HFFc6 (cell line): ENCODE results near the gene GNA14. TPM values are rescaled to one million over a fixed set of nuclear protein-coding genes. Genes with fewer than 3 reads are reported as not detected.

ENCODE experiments used
- DNase-seq: peaks from one replicate; pipeline ENCODE4 v3.0.0-alpha.2; 2018
- H3K27ac Mint-ChIP-seq: 2 replicates; pipeline ENCODE4 v1.8.0; 2020; ENCODE audit warnings: mild to moderate bottlenecking, mixed read lengths
- H3K27me3 Mint-ChIP-seq: 2 replicates; pipeline ENCODE4 v1.8.0; 2021; ENCODE audit warnings: mild to moderate bottlenecking, moderate library complexity, mixed read lengths; ENCODE audit not compliant: insufficient read depth
- H3K36me3 Mint-ChIP-seq: 2 replicates; pipeline ENCODE4 v1.8.0; 2021; ENCODE audit warnings: low read depth, mixed read lengths
- H3K4me1 Mint-ChIP-seq: 2 replicates; pipeline ENCODE4 v1.8.0; 2020; ENCODE audit warnings: low read depth, mixed read lengths
- H3K4me3 Mint-ChIP-seq: 2 replicates; pipeline ENCODE4 v1.8.0; 2020; ENCODE audit warnings: mild to moderate bottlenecking, moderate library complexity, mixed read lengths
- H3K9me3 Mint-ChIP-seq: 2 replicates; pipeline ENCODE4 v1.8.0; 2020; ENCODE audit warnings: mild to moderate bottlenecking, mixed read lengths
- total RNA-seq, 6 experiments: library from RNA; stranded (reverse); fragmentation: NEBNext Ultra II Directional; extraction: Animal tissue kit (Norgen Biotek cat#: 25700); gene quantifications; 2 replicates in 1 of 6; 3 replicates in 5 of 6; pipeline ENCODE4 v1.2.3, GENCODE V29; 2021
- TF ChIP-seq, protein P1 (sequence below): fragments of 200-600 bp; sonication (generic); IDR thresholded peaks from 2 replicates; pipeline ENCODE4 v1.5.0; 2021; ENCODE audit warnings: antibody characterized with exemption, mild to moderate bottlenecking

Gene GNA14
- total RNA-seq, 6 experiments from 2014 or later: not detected

- Mint-ChIP-seq H3K4me3 (no peak overlapping the region), H3K27me3 (no peaks in the 10 kb centered on the region; the same call in 1 of the 2 replicates), H3K4me1 (peaks cover 16% of the 10 kb centered on the region), H3K36me3 (no peaks in the 10 kb centered on the region), H3K9me3 (no peaks in the 10 kb centered on the region), H3K27ac (no peak overlapping the region)
- DNase-seq: no peak
- TF ChIP-seq, protein P1, sequence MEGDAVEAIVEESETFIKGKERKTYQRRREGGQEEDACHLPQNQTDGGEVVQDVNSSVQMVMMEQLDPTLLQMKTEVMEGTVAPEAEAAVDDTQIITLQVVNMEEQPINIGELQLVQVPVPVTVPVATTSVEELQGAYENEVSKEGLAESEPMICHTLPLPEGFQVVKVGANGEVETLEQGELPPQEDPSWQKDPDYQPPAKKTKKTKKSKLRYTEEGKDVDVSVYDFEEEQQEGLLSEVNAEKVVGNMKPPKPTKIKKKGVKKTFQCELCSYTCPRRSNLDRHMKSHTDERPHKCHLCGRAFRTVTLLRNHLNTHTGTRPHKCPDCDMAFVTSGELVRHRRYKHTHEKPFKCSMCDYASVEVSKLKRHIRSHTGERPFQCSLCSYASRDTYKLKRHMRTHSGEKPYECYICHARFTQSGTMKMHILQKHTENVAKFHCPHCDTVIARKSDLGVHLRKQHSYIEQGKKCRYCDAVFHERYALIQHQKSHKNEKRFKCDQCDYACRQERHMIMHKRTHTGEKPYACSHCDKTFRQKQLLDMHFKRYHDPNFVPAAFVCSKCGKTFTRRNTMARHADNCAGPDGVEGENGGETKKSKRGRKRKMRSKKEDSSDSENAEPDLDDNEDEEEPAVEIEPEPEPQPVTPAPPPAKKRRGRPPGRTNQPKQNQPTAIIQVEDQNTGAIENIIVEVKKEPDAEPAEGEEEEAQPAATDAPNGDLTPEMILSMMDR: no peak
Measured at GRCh38 chr9:77432053-77432452, 216.1 kb downstream of the GNA14 start.

GRCh38 chr9:77429928-77430327, 218.2 kb downstream of the GNA14 start:
- peaks cover 15% of the 10 kb centered on the region for H3K4me1 Mint-ChIP-seq
- no peaks in the 10 kb centered on the region; the same call in 1 of the 2 replicates for H3K27me3 Mint-ChIP-seq
- no peak overlapping the region for H3K4me3 Mint-ChIP-seq
- H3K9me3 Mint-ChIP-seq: no peaks in the 10 kb centered on the region
- TF ChIP-seq, protein P1: no peak
- no peak overlapping the region for H3K27ac Mint-ChIP-seq
- H3K36me3 Mint-ChIP-seq: no peaks in the 10 kb centered on the region
- DNase-seq: no peak

GRCh38 chr9:77427256-77427927, 220.7 kb downstream of the GNA14 start:
- no peaks in the 10 kb centered on the region; the same call in 1 of the 2 replicates for H3K27me3 Mint-ChIP-seq

GRCh38 chr9:77426712-77427111, 221.4 kb downstream of the GNA14 start:
- no peaks in the 10 kb centered on the region; the same call in 1 of the 2 replicates for H3K27me3 Mint-ChIP-seq
- H3K4me3 Mint-ChIP-seq: no peak overlapping the region
- TF ChIP-seq, protein P1: no peak
- H3K9me3 Mint-ChIP-seq: no peaks in the 10 kb centered on the region; the same call in 1 of the 2 replicates
- peaks cover 20% of the 10 kb centered on the region for H3K4me1 Mint-ChIP-seq
- H3K27ac Mint-ChIP-seq: no peak overlapping the region
- H3K36me3 Mint-ChIP-seq: no peaks in the 10 kb centered on the region
- DNase-seq: no peak

More at GRCh38 chr9:77427256-77427927, 220.7 kb downstream of the GNA14 start:
- Mint-ChIP-seq H3K4me3 (no peak overlapping the region), H3K4me1 (peaks cover 15% of the 10 kb centered on the region), H3K9me3 (no peaks in the 10 kb centered on the region; the same call in 1 of the 2 replicates), H3K27ac (no peak overlapping the region), H3K36me3 (no peaks in the 10 kb centered on the region)
- DNase-seq: no peak
- TF ChIP-seq, protein P1: no peak

DNA sequence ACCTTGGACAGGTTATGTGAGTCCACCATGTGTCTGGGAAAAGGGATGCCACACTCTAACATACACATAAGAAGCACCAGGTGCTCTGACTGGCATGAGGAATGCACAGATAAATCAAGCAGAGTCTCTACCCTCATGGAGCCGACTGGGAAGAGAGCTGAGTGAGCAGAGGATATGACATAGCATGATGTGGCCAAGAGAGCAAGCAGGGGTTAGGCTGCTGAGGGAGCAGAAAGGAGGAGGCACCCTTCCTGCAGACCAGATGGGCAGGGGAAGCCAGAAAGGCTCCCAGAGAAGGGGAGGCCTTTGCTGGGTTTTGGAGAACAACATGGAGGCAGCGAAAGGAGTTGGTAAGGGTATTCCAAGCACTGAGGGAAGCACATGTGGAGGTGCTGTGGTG, 223.1 kb downstream of the GNA14 start:
- Mint-ChIP-seq H3K36me3 (no peaks in the 10 kb centered on the region), H3K4me3 (no peak overlapping the region), H3K9me3 (no peaks in the 10 kb centered on the region; the same call in 1 of the 2 replicates), H3K4me1 (peaks cover 27% of the 10 kb centered on the region), H3K27ac (peak overlapping the region; percentile 23; the same call in 1 of the 2 replicates), H3K27me3 (no peaks in the 10 kb centered on the region)
- TF ChIP-seq, protein P1: no peak
- DNase-seq: no peak
